ENCODE data around the gene FAU. TPM values are rescaled to one million over a fixed set of nuclear protein-coding genes. Genes with fewer than 3 reads are reported as not detected.

Gene FAU
- total and polyA plus RNA-seq, 2 of the 13 experiments (the other 11 are each of a cell fraction or from before 2014, with no cell fraction given): 374 to 869 TPM

- TF ChIP-seq NR3C1 (CRISPR knock-in tag; IDR thresholded peaks at IDR 0.05) (no peak), ZBTB26 (CRISPR knock-in tag; IDR thresholded peaks at IDR 0.05; ENCODE audit: borderline replicate concordance) (peak; percentile 68; the same call in 1 of the 2 replicates), TRIM24 (CRISPR knock-in tag; IDR thresholded peaks at IDR 0.05) (no peak), HIVEP1 (CRISPR knock-in tag; IDR thresholded peaks at IDR 0.05) (peak; percentile 52; the same call in 1 of the 2 replicates), SPEN (CRISPR knock-in tag; IDR thresholded peaks at IDR 0.05; ENCODE audit: low read depth) (peak; percentile 91; the same call in 1 of the 2 replicates), ZGPAT (CRISPR knock-in tag; IDR thresholded peaks at IDR 0.05) (peak; percentile 92), HCFC1 (IDR thresholded peaks at IDR 0.05; ENCODE audit: low read depth, low read length) (peak; percentile 98), ZNF280D (CRISPR knock-in tag; IDR thresholded peaks at IDR 0.05) (no peak; the same call in 1 of the 2 replicates), NR2F2 (IDR thresholded peaks at IDR 0.05; ENCODE audit: borderline replicate concordance, low read depth) (0 out of 2 replicates have a peak, but pooled peaks have one; percentile 71), ZBTB20 (CRISPR knock-in tag; IDR thresholded peaks at IDR 0.05; ENCODE audit: borderline replicate concordance, low read depth) (no peak), ZNF674 (CRISPR knock-in tag; IDR thresholded peaks at IDR 0.05; ENCODE audit: low read depth) (no peak), ZFP91 (CRISPR knock-in tag; IDR thresholded peaks at IDR 0.05; ENCODE audit: borderline replicate concordance) (peak; percentile 91), ZFP36L2 (CRISPR knock-in tag; IDR thresholded peaks at IDR 0.05) (no peak), POLR2A (IDR thresholded peaks at IDR 0.05; ENCODE audit: insufficient read depth in 1 of 2, low read depth in 2 of 2, low read length in 2 of 2) (peak; percentile 83 to 88), KLF11 (CRISPR knock-in tag; IDR thresholded peaks at IDR 0.05) (no peak), CCAR2 (optimal IDR thresholded peaks at IDR 0.05; ENCODE audit: low read depth, low read length) (peak; percentile 93), ZFP41 (CRISPR knock-in tag; IDR thresholded peaks at IDR 0.05; ENCODE audit: borderline replicate concordance) (no peak), ZNF230 (CRISPR knock-in tag; IDR thresholded peaks at IDR 0.05) (no peak), SRF (IDR thresholded peaks at IDR 0.05; ENCODE audit: low read depth, low read length) (peak; percentile 89), ZNF615 (CRISPR knock-in tag; IDR thresholded peaks at IDR 0.05; ENCODE audit: borderline replicate concordance) (peak; percentile 98)
Observed at GRCh38 chr11:65095974-65096806, 25.7 kb downstream of the FAU start, which contains the start of gene VPS51 (continued).

Data from HepG2 (cell line).